Spleen (tissue), 11 donors: ENCODE data around the gene TOP3B. TPM values are rescaled to one million over a fixed set of nuclear protein-coding genes. Genes with fewer than 3 reads are reported as not detected.

Experiments
- DNase-seq: peaks from one replicate; pipeline ENCODE4 v3.0.0-alpha.2; 2020
- H3K27ac ChIP-seq, 8 donors: fragments of 200-600 bp; sonication (generic) in 7 of 8; 1 replicate in 4 of 8; 2 replicates in 4 of 8; pipeline versions ENCODE4 v1.5.0 to v1.8.0; 2016 to 2021; ENCODE audit warnings: inconsistent platforms in 4 of 8, mild to moderate bottlenecking in 4 of 8, moderate library complexity in 1 of 8
- H3K27me3 ChIP-seq, 7 donors: fragments of 200-600 bp; sonication (generic) in 6 of 7; replicated peaks in 1 of 7; 1 replicate in 4 of 7; 2 replicates in 3 of 7; pipeline versions ENCODE4 v1.5.0 to v1.8.0; 2016 to 2021; ENCODE audit warnings: inconsistent platforms in 3 of 7, mild to moderate bottlenecking in 1 of 7
- H3K36me3 ChIP-seq, 6 donors: fragments of 200-600 bp; sonication (generic) in 5 of 6; 1 replicate in 4 of 6; 2 replicates in 2 of 6; pipeline versions ENCODE4 v1.5.0 to v1.8.0; 2016 to 2021; ENCODE audit warnings: inconsistent platforms in 2 of 6
- H3K4me1 ChIP-seq, 6 donors: fragments of 200-600 bp; sonication (generic) in 5 of 6; 1 replicate in 3 of 6; 2 replicates in 3 of 6; pipeline versions ENCODE4 v1.5.0 to v1.8.0; 2016 to 2021; ENCODE audit warnings: inconsistent platforms in 3 of 6
- H3K4me3 ChIP-seq, 8 donors: fragments of 200-600 bp; sonication (generic) in 7 of 8; 1 replicate in 4 of 8; 2 replicates in 4 of 8; pipeline versions ENCODE4 v1.5.0 to v1.8.0; 2016 to 2021; ENCODE audit warnings: inconsistent platforms in 4 of 8, mild to moderate bottlenecking in 4 of 8, moderate library complexity in 2 of 8
- H3K9me3 ChIP-seq, 8 donors: fragments of 200-600 bp; sonication (generic) in 7 of 8; 1 replicate in 4 of 8; 2 replicates in 4 of 8; pipeline versions ENCODE4 v1.5.0 to v1.8.0; 2016 to 2021; ENCODE audit warnings: inconsistent platforms in 4 of 8
- POLR2A ChIP-seq, 3 donors: fragments of 450-650 bp; IDR thresholded peaks; one replicate each; pipeline ENCODE4 v1.5.1; 2017; ENCODE audit warnings: antibody characterized with exemption in 3 of 3, mild to moderate bottlenecking in 1 of 3
- POLR2AphosphoS5 ChIP-seq, 3 donors: sonication (generic); formaldehyde crosslinking; IDR thresholded peaks; one replicate each; pipeline ENCODE4 v1.5.1; 2017; ENCODE audit warnings: antibody characterized with exemption in 3 of 3
- WGBS, 5 donors: extraction: QIAGEN DNeasy Blood & Tissue Kit in 3 of 5; methylation state at CpG; one replicate each; pipeline versions ENCODE4 v1.1.5 to v1.1.7; 2013 to 2018; 5-methylcytosine and 5-hydroxymethylcytosine counted together
- intact Hi-C: fragments of 100-400 bp; cut with DNase I; formaldehyde crosslinking; loops from one replicate; pipeline ENCODE4 v1.15.0; 2023; ENCODE audit warnings: low total_unique reads
- polyA plus RNA-seq, 3 donors: library from polyadenylated mRNA; stranded (reverse); fragments of 200-250 nt; gene quantifications; one replicate each; pipeline ENCODE4 v1.2.1, GENCODE V29; 2013
- total RNA-seq, 7 donors: library from RNA; depleted of rRNA in 3 of 7; stranded (reverse); fragments of >200 nt in 3 of 7; fragmentation: NEBNext Ultra II Directional in 4 of 7; extraction: Animal tissue kit (Norgen Biotek cat#: 25700) in 4 of 7; gene quantifications; one replicate each; pipeline versions ENCODE4 v1.1.0 to v1.2.1, GENCODE V29; 2016 to 2021
- TF ChIP-seq, protein P1 (sequence below), 11 experiments: fragments of 200-600 bp in 7 of 11; fragments of 450-650 bp in 4 of 11; sonication (generic) in 4 of 11; IDR thresholded peaks in 8 of 11; conservative IDR thresholded peaks in 3 of 11; 1 replicate in 7 of 11; 2 replicates in 4 of 11; pipeline versions ENCODE4 v1.4.0 to v1.8.0; 2016 to 2021; ENCODE audit warnings: antibody characterized with exemption in 11 of 11, inconsistent platforms in 4 of 11, mild to moderate bottlenecking in 1 of 11
- donor health status: healthy with polysubstance abuse.
- donor health status: DM: no; HTN: no; CAD: no; lungs with moderate emphysema.
- donor health status: DM: no; HTN: no; CAD: no.
- donor health status: Bipolar disorder and iron deficiency.
- donor health status: healthy.
- donor health status: DM: no; HTN: no; CAD: no.
- donor health status: DM: yes; HTN: yes; CAD: no.

Gene TOP3B
- total and polyA plus RNA-seq, 10 donors: 12.6 to 66.4 (median 46.7) TPM

DNA sequence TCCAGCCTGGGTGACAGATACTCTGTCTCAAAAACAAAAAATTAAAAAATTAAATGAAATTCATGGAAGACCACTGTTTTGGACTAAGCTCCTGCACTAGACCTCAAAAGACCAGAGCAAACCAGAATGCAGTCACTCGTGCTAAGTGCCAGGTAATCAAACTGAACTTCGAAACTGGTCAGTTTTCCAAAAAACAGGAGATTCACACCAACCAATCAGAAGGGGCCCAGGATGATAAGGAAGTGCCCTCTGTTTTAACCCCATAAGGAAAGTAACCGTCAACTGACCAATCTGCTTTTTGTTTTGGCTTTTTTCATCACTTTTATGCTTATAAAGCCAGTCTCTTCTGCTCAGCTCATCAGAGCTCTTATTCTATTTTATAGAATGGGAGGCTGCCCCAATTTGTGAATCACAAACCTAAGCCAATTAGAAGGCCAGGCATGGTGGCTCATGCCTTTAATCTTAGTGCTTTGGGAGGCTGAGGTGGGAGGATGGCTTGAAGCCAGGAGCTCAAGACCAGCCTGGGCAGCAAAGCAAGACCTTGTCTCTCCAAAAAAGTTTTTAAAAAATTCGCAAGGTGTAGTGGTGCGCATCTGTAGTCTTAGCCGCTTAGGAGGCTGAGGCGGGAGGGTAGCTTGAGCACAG, 10.1 kb upstream of the TOP3B start:
- no peak for DNase-seq
- intact Hi-C loops: no loop called here
- WGBS, 5 donors: 84 to 91% (median 85%) methylated on average over 7 of the region's 7 CpGs

DNA sequence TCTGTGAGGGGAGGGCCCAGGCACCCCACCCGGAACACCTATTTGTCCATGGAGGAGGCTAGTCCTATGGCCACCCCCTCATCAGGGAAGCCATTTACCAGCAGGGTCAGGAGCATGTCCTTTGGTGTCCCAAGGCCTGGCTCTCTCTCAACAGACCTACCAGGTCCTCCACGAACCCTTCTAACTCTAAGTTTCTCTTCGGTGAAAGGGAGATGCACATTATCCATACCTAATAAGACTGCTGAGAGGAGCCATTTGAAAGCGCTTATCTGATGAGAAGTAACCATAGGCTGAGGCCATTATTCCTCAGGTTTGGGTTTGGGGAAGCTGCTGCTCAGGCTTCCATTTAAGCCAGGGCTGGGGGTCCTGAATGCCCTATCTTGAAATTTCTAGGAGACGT, 9.2 kb upstream of the TOP3B start:
- H3K4me1 ChIP-seq: no peaks in the 10 kb centered on the region
- no peak overlapping the region for H3K27ac ChIP-seq
- H3K9me3 ChIP-seq: no peaks in the 10 kb centered on the region
- DNase-seq: no peak
- TF ChIP-seq POLR2AphosphoS5 (IDR thresholded peaks at IDR 0.05) (no peak), POLR2A (IDR thresholded peaks at IDR 0.05) (no peak)
- TF ChIP-seq, protein P1, sequence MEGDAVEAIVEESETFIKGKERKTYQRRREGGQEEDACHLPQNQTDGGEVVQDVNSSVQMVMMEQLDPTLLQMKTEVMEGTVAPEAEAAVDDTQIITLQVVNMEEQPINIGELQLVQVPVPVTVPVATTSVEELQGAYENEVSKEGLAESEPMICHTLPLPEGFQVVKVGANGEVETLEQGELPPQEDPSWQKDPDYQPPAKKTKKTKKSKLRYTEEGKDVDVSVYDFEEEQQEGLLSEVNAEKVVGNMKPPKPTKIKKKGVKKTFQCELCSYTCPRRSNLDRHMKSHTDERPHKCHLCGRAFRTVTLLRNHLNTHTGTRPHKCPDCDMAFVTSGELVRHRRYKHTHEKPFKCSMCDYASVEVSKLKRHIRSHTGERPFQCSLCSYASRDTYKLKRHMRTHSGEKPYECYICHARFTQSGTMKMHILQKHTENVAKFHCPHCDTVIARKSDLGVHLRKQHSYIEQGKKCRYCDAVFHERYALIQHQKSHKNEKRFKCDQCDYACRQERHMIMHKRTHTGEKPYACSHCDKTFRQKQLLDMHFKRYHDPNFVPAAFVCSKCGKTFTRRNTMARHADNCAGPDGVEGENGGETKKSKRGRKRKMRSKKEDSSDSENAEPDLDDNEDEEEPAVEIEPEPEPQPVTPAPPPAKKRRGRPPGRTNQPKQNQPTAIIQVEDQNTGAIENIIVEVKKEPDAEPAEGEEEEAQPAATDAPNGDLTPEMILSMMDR (IDR thresholded peaks at IDR 0.05 in 8 of 11, conservative IDR thresholded peaks at IDR 0.05 in 3 of 11): no peak
- WGBS, 5 donors: 88 to 98% (median 92%) methylated on average over 5 of the region's 5 CpGs
- intact Hi-C loops: no loop called here
- H3K27me3 ChIP-seq: no peaks in the 10 kb centered on the region
- no peaks in the 10 kb centered on the region for H3K36me3 ChIP-seq
- no peak overlapping the region for H3K4me3 ChIP-seq

More for the DNA sequence above, 10.1 kb upstream of the TOP3B start:
- TF ChIP-seq POLR2A (IDR thresholded peaks at IDR 0.05) (no peak), POLR2AphosphoS5 (IDR thresholded peaks at IDR 0.05) (no peak)
- TF ChIP-seq, protein P1 (IDR thresholded peaks at IDR 0.05 in 8 of 11, conservative IDR thresholded peaks at IDR 0.05 in 3 of 11): no peak
- Histone ChIP-seq H3K27ac (no peak overlapping the region), H3K27me3 (no peaks in the 10 kb centered on the region), H3K4me3 (no peak overlapping the region), H3K36me3 (no peaks in the 10 kb centered on the region), H3K9me3 (no peaks in the 10 kb centered on the region), H3K4me1 (no peaks in the 10 kb centered on the region)

DNA sequence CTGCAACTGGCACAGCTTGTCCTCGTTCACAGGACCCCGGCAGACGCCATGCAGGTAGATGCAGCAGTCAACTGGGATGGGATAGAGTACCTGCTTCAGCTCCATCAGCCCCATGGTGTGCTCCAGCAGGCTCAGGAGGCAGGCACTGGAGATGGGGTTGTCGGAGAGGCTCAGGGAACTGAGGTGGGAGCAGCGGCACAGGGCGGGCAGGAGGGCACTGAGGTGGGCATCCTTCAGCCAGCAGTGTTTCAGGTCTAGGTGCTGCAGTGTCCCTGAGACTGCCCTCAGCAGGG, 8.7 kb upstream of the TOP3B start:
- no peak for TF ChIP-seq POLR2A (IDR thresholded peaks at IDR 0.05)
- TF ChIP-seq, protein P1 (IDR thresholded peaks at IDR 0.05 in 8 of 11, conservative IDR thresholded peaks at IDR 0.05 in 3 of 11): no peak
- no peak for TF ChIP-seq POLR2AphosphoS5 (IDR thresholded peaks at IDR 0.05)
- H3K27me3 ChIP-seq: no peaks in the 10 kb centered on the region
- no peaks in the 10 kb centered on the region for H3K36me3 ChIP-seq
- H3K4me1 ChIP-seq: no peaks in the 10 kb centered on the region
- H3K27ac ChIP-seq: no peak overlapping the region
- WGBS, 5 donors: 88 to 93% (median 90%) methylated on average over 6 of the region's 6 CpGs
- no peak for DNase-seq
- H3K9me3 ChIP-seq: no peaks in the 10 kb centered on the region
- intact Hi-C loops: no loop called here
- H3K4me3 ChIP-seq: no peak overlapping the region

DNA sequence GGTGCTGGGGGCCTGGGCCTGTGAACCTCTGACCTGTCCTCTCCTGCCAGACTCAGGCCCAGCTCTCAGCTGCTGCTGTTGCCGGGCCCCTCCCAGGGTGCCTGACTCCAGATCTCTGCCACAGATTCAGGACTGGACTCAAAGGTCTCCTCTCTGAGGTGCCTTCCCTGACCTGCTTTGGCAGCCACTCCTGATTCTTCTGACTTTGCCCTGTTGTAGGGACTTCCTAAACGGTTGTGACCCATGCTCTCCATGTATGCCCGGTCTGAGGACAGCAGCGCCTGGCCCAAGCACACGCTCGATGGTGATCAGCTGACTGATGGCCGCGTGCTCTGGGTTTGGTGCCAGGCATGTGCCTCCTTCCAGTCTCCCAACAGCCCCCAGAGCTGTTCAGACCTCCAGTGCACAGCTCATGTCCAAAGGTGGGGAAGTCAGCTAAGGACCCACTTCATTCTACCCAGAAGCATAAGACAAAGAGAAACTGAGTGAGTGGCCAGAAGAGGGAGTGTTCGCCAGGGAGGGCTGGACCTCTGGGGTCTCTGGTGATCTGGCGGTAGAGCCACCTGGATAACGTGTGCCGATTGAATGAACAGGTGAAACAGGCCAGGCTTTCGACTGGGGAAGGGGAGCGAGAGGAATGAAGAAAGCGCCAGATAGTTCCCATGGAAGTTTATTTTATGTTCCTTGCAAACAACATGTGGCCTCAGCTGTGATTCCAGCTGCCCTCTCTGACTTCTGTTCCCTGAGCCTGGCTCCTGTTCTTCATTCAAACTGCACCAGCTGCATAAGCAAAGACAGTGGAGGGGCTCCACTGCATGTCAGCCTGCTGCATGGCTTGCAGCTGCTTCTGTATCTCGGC, 8.1 kb upstream of the TOP3B start:
- intact Hi-C loops: no loop called here
- 85 to 91% (median 88%) methylated on average over 15 to 16 of the region's 16 CpGs for WGBS, 5 donors
- Histone ChIP-seq H3K4me1 (no peaks in the 10 kb centered on the region), H3K4me3 (no peak overlapping the region), H3K27ac (no peak overlapping the region), H3K36me3 (no peaks in the 10 kb centered on the region), H3K27me3 (no peaks in the 10 kb centered on the region), H3K9me3 (no peaks in the 10 kb centered on the region)
- no peak for DNase-seq
- no peak for TF ChIP-seq POLR2A (IDR thresholded peaks at IDR 0.05)
- no peak for TF ChIP-seq POLR2AphosphoS5 (IDR thresholded peaks at IDR 0.05)
- TF ChIP-seq, protein P1 (IDR thresholded peaks at IDR 0.05 in 8 of 11, conservative IDR thresholded peaks at IDR 0.05 in 3 of 11): no peak
